ENCODE measurements around the gene ZNHIT2. TPM values are rescaled to one million over a fixed set of nuclear protein-coding genes. Genes with fewer than 3 reads are reported as not detected.

Gene ZNHIT2
- total RNA-seq, 1 donor from 2014 or later, result 21.3 TPM

DNA sequence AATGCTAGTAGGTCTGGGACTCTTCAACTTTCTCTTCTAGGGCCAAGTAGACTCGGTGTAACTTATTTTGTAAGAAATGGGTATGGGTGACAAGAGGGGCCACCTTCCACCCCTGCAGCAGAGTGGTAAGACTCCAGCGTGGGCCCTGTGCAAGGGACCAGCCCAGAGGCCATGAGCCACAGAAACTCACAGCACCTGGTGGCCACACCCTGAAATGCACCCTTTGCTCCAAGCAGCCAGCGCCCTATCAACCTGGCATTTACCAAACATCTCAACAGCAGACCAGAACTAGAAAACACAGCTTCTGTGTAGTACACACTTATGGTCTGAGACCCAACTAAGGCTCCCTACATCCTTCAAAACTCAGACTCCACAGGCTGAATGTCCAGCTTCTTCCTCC lies 39.4 kb downstream of the ZNHIT2 start:
- no peak for DNase-seq (ENCODE audit: low read depth)
- Histone ChIP-seq H3K27me3 (ENCODE audit: control insufficient read depth, insufficient read depth, low read length) (no peaks in the 10 kb centered on the region), H3K4me3 (ENCODE audit: low read depth, low read length) (no peak overlapping the region), H3K36me3 (ENCODE audit: control insufficient read depth, insufficient read depth, low read length) (peaks cover 1% of the 10 kb centered on the region)
- TF ChIP-seq, protein P1, sequence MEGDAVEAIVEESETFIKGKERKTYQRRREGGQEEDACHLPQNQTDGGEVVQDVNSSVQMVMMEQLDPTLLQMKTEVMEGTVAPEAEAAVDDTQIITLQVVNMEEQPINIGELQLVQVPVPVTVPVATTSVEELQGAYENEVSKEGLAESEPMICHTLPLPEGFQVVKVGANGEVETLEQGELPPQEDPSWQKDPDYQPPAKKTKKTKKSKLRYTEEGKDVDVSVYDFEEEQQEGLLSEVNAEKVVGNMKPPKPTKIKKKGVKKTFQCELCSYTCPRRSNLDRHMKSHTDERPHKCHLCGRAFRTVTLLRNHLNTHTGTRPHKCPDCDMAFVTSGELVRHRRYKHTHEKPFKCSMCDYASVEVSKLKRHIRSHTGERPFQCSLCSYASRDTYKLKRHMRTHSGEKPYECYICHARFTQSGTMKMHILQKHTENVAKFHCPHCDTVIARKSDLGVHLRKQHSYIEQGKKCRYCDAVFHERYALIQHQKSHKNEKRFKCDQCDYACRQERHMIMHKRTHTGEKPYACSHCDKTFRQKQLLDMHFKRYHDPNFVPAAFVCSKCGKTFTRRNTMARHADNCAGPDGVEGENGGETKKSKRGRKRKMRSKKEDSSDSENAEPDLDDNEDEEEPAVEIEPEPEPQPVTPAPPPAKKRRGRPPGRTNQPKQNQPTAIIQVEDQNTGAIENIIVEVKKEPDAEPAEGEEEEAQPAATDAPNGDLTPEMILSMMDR (IDR thresholded peaks at IDR 0.05; ENCODE audit: insufficient read depth, low read length, poor library complexity, severe bottlenecking), result peak; percentile 72

DNA sequence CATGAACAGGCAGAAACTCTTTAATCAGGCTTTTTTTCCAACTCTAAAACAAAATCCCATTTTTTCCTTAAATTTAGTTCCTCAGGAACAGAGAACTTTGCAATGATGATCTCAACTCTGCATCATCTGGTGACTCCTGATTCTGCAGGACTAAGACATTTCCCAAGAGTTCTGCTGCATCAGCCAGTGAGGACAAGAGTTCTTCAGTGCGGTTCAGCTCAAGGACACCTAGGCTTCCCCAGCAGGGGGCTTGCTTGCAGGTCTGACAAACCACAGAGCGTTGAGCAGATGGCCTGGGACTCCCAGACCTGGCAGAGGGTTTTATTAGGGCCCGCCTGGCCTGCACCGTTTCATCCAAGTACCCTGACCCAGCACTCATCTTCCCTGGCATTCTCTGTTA lies 40.0 kb downstream of the ZNHIT2 start:
- DNase-seq (ENCODE audit: low read depth), result no peak
- H3K4me3 ChIP-seq (ENCODE audit: low read depth, low read length), result no peak overlapping the region
- H3K27me3 ChIP-seq (ENCODE audit: control insufficient read depth, insufficient read depth, low read length), result no peaks in the 10 kb centered on the region
- H3K36me3 ChIP-seq (ENCODE audit: control insufficient read depth, insufficient read depth, low read length), result peaks cover 1% of the 10 kb centered on the region
- TF ChIP-seq, protein P1 (IDR thresholded peaks at IDR 0.05; ENCODE audit: insufficient read depth, low read length, poor library complexity, severe bottlenecking), result no peak

DNA sequence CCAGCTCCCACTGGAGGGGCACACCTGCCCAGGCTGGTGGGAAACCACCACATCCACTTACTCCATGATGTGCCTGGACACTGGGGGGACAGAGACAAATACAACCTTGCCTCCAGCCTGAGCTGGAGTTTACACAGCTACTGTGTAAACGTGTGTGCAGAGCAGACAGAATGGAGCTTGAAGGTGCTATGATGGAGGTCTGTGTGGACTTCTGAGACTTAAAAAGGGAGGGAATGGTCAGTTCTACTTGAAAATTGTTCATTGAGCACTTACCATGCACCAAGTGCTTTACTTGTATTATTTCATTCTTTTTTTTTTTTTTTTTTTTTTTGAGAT lies 44.9 kb downstream of the ZNHIT2 start:
- TF ChIP-seq, protein P1 (IDR thresholded peaks at IDR 0.05; ENCODE audit: insufficient read depth, low read length, poor library complexity, severe bottlenecking), result no peak
- no peak for DNase-seq (ENCODE audit: low read depth)
- Histone ChIP-seq H3K27me3 (ENCODE audit: control insufficient read depth, insufficient read depth, low read length) (no peaks in the 10 kb centered on the region), H3K4me3 (ENCODE audit: low read depth, low read length) (no peak overlapping the region), H3K36me3 (ENCODE audit: control insufficient read depth, insufficient read depth, low read length) (no peaks in the 10 kb centered on the region)

GRCh38 chr11:65071907-65072630 lies 45.4 kb downstream of the ZNHIT2 start:
- no peak overlapping the region for H3K4me3 ChIP-seq (ENCODE audit: low read depth, low read length)

GRCh38 chr11:65069217-65069616 lies 48.3 kb downstream of the ZNHIT2 start:
- no peak for DNase-seq (ENCODE audit: low read depth)
- H3K4me3 ChIP-seq (ENCODE audit: low read depth, low read length), result no peak overlapping the region
- TF ChIP-seq, protein P1 (IDR thresholded peaks at IDR 0.05; ENCODE audit: insufficient read depth, low read length, poor library complexity, severe bottlenecking), result no peak
- H3K36me3 ChIP-seq (ENCODE audit: control insufficient read depth, insufficient read depth, low read length), result no peaks in the 10 kb centered on the region
- no peaks in the 10 kb centered on the region for H3K27me3 ChIP-seq (ENCODE audit: control insufficient read depth, insufficient read depth, low read length)

More at GRCh38 chr11:65071907-65072630, 45.4 kb downstream of the ZNHIT2 start:
- Histone ChIP-seq H3K36me3 (ENCODE audit: control insufficient read depth, insufficient read depth, low read length) (no peaks in the 10 kb centered on the region), H3K27me3 (ENCODE audit: control insufficient read depth, insufficient read depth, low read length) (no peaks in the 10 kb centered on the region)
- TF ChIP-seq, protein P1 (IDR thresholded peaks at IDR 0.05; ENCODE audit: insufficient read depth, low read length, poor library complexity, severe bottlenecking), result no peak
- no peak for DNase-seq (ENCODE audit: low read depth)

DNA sequence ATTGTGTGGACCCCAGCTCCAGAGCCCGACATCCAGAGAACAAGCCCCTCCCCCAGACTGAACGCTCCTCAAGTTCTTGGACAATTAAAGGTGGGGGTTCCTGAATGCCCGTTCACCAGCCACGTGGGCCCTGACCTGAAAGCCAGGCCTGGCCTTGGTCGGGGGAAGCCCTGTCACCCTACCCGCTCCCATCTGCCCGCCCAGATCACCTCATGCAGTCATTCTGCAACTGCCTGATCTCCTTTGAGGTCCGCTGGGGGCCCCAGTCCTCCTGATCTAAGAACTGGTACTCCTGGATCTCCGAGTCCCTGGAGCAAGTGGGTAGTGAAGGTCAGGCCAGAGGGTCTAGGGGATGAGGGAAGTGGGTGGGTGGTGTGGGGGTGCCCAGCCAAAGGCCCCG lies 50.1 kb downstream of the ZNHIT2 start:
- no peak overlapping the region for H3K4me3 ChIP-seq (ENCODE audit: low read depth, low read length)

More for the DNA sequence above, 50.1 kb downstream of the ZNHIT2 start:
- TF ChIP-seq, protein P1 (IDR thresholded peaks at IDR 0.05; ENCODE audit: insufficient read depth, low read length, poor library complexity, severe bottlenecking), result no peak
- Histone ChIP-seq H3K27me3 (ENCODE audit: control insufficient read depth, insufficient read depth, low read length) (no peaks in the 10 kb centered on the region), H3K36me3 (ENCODE audit: control insufficient read depth, insufficient read depth, low read length) (no peaks in the 10 kb centered on the region)
- no peak for DNase-seq (ENCODE audit: low read depth)
